T-cell (primary cell): ENCODE measurements around the gene VWA7. TPM values are rescaled to one million over a fixed set of nuclear protein-coding genes. Genes with fewer than 3 reads are reported as not detected.
A peak's percentile ranks its signal among the peaks of the same experiment; 100 is the strongest.
"Not testable (repeated sequence)": the region's sequence is repeated elsewhere in the genome, so short reads cannot be mapped to it uniquely, and the experiment has no call there.

Source experiments
- ATAC-seq, 4 experiments: fragments of 200-7000 bp in 3 of 4; fragments of 150-1000 bp in 1 of 4; cut with Tn5 transposase; replicated peaks in 1 of 4; 1 replicate in 3 of 4; 2 replicates in 1 of 4; pipeline ENCODE4 v1.10.0; 2021; ENCODE audit warnings: moderate library complexity in 3 of 4, mild to moderate bottlenecking in 2 of 4, moderate number of reproducible peaks in 1 of 4
- CTCF ChIA-PET, 2 donors: fragments of 300-600 bp; sonication (Branson Sonifier 250); formaldehyde crosslinking; loops; one replicate each; lab custom pipeline; 2022; ENCODE audit warnings: antibody characterized with exemption in 2 of 2; lab: Charles Lee
- POLR2A ChIA-PET, 2 donors: fragments of 300-600 bp; sonication (Branson Sonifier 250); formaldehyde crosslinking; loops; one replicate each; lab custom pipeline; 2022; ENCODE audit warnings: antibody characterized with exemption in 2 of 2; lab: Charles Lee
- DNase-seq, 35 experiments: peaks; one replicate each; pipeline versions ENCODE4 v3.0.0 to v3.0.0-alpha.2; 2013 to 2023
- H3K27ac ChIP-seq: one replicate; pipeline ENCODE4 v1.5.1; 2013; ENCODE audit warnings: low read length
- H3K27me3 ChIP-seq, 2 experiments: replicated peaks in 1 of 2; 1 replicate in 1 of 2; 2 replicates in 1 of 2; pipeline versions ENCODE4 v1.6.1 to v1.7.0; 2013; ENCODE audit warnings: low read length in 1 of 2, mixed read lengths in 1 of 2; ENCODE audit not compliant: control insufficient read depth in 2 of 2, insufficient read depth in 2 of 2; ENCODE audit errors: extremely low read depth in 1 of 2
- H3K36me3 ChIP-seq, 2 donors: 1 replicate in 1 of 2; 2 replicates in 1 of 2; pipeline versions ENCODE4 v1.6.1 to v1.7.0; 2013; ENCODE audit warnings: low read length in 1 of 2; ENCODE audit not compliant: control insufficient read depth in 2 of 2, insufficient read depth in 1 of 2; ENCODE audit errors: extremely low read depth in 1 of 2
- H3K4me1 ChIP-seq, 2 experiments: 1 replicate in 1 of 2; 2 replicates in 1 of 2; pipeline versions ENCODE4 v1.6.1 to v1.7.0; 2013; ENCODE audit warnings: low read length in 2 of 2, mixed read lengths in 1 of 2; ENCODE audit not compliant: insufficient read depth in 2 of 2, control insufficient read depth in 1 of 2; ENCODE audit errors: extremely low read depth in 1 of 2
- H3K4me3 ChIP-seq, 2 donors: 1 replicate in 1 of 2; 2 replicates in 1 of 2; pipeline versions ENCODE4 v1.5.1 to v1.7.0; 2013; ENCODE audit warnings: mild to moderate bottlenecking in 2 of 2, low read length in 1 of 2, moderate library complexity in 1 of 2; ENCODE audit not compliant: control insufficient read depth in 1 of 2; ENCODE audit errors: extremely low read depth in 1 of 2
- H3K9me3 ChIP-seq: 2 replicates; pipeline ENCODE4 v1.7.0; 2013
- H3K27ac Mint-ChIP-seq, 2 donors: one replicate each; pipeline ENCODE4 v1.8.0; 2020 to 2021; ENCODE audit warnings: mild to moderate bottlenecking in 2 of 2, mixed read lengths in 2 of 2
- H3K27me3 Mint-ChIP-seq, 2 donors: one replicate each; pipeline ENCODE4 v1.8.0; 2021 to 2022; ENCODE audit warnings: mixed read lengths in 2 of 2
- H3K36me3 Mint-ChIP-seq: one replicate; pipeline ENCODE4 v1.8.0; 2021; ENCODE audit warnings: mixed read lengths
- H3K4me1 Mint-ChIP-seq, 3 donors: one replicate each; pipeline ENCODE4 v1.8.0; 2020 to 2022; ENCODE audit warnings: mixed read lengths in 3 of 3, mild to moderate bottlenecking in 1 of 3
- H3K4me3 Mint-ChIP-seq, 3 donors: one replicate each; pipeline ENCODE4 v1.8.0; 2020 to 2022; ENCODE audit warnings: mild to moderate bottlenecking in 3 of 3, mixed read lengths in 3 of 3, moderate library complexity in 3 of 3
- H3K9me3 Mint-ChIP-seq, 3 donors: one replicate each; pipeline ENCODE4 v1.8.0; 2020 to 2022; ENCODE audit warnings: mixed read lengths in 3 of 3
- WGBS: methylation state at CpG from one replicate; pipeline ENCODE4 v1.1.5; 2013; ENCODE audit warnings: missing lambda C conversion rate; ENCODE audit not compliant: insufficient coverage; 5-methylcytosine and 5-hydroxymethylcytosine counted together
- total RNA-seq, 35 experiments: library from RNA in 6 of 35; stranded (reverse) in 6 of 35; fragments of 120-200 nt in 1 of 35; gene quantifications; one replicate each; pipeline versions ENCODE4 v1.2.1 to v1.2.4 and lab custom pipeline; 2013 to 2026

The VWA7 gene
- total RNA-seq, 5 donors from 2014 or later (not counting 1 experiment from before 2014, with no cell fraction given) = 1.4 to 8.0 (median 2.1) TPM

DNA sequence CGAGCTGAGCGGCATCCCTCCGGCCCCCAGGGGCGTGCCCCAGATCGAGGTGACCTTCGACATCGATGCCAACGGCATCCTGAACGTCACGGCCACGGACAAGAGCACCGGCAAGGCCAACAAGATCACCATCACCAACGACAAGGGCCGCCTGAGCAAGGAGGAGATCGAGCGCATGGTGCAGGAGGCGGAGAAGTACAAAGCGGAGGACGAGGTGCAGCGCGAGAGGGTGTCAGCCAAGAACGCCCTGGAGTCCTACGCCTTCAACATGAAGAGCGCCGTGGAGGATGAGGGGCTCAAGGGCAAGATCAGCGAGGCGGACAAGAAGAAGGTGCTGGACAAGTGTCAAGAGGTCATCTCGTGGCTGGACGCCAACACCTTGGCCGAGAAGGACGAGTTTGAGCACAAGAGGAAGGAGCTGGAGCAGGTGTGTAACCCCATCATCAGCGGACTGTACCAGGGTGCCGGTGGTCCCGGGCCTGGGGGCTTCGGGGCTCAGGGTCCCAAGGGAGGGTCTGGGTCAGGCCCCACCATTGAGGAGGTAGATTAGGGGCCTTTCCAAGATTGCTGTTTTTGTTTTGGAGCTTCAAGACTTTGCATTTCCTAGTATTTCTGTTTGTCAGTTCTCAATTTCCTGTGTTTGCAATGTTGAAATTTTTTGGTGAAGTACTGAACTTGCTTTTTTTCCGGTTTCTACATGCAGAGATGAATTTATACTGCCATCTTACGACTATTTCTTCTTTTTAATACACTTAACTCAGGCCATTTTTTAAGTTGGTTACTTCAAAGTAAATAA is 40.2 kb upstream of the VWA7 start:
- H3K27me3 Mint-ChIP-seq, H3K36me3 ChIP-seq, H3K36me3 Mint-ChIP-seq, H3K27me3 ChIP-seq, H3K9me3 Mint-ChIP-seq, H3K9me3 ChIP-seq: not testable (repeated sequence)
- Histone ChIP-seq H3K27ac (peak overlapping the region; percentile 68), H3K4me3 (peak overlapping the region; percentile 26 to 63), H3K4me1 (peaks cover 12 to 53% of the 10 kb centered on the region in 2 experiments)
- Mint-ChIP-seq H3K27ac (peak overlapping the region; percentile 95 to 97), H3K4me3 (peak overlapping the region; percentile 72 to 90 (median 85)), H3K4me1 (peaks cover 41 to 61% (median 51%) of the 10 kb centered on the region in 3 donors)
- ChIA-PET CTCF (interaction anchor here in 1 of 2 donors (0.6 to 1.0 kb wide), 4 partner anchors 14 to 79 kb away, joined by 3 to 6 read pairs (median 3); partner anchors contain the start of genes NEU1 and VARS1), POLR2A (interaction anchor here in 1 of 2 donors (0.6 kb wide), 1 partner anchor 200 kb away, joined by 16 read pairs; no protein-coding TSS in a partner anchor)
- DNase-seq (peak in 6 of 35 experiments; percentile 17 to 67 (median 51)), ATAC-seq (peak; percentile 54 to 64 (median 60))
- 5% methylated on average over 7 of the region's 37 CpGs for WGBS

GRCh38 chr6:31815025-31815838 is 38.1 kb upstream of the VWA7 start, which contains the start of the genes HSPA1A and HSPA1L:
HSPA1A (plus strand) TSS chr6:31815543; CDS start chr6:31815757, 214 bp downstream.
HSPA1L (minus strand) TSS chr6:31815283; CDS start chr6:31811972, 3,311 bp downstream.
- Mint-ChIP-seq H3K9me3 (no peaks in the 10 kb centered on the region), H3K36me3 (peaks cover 10% of the 10 kb centered on the region), H3K4me3 (peak within 1 kb of the TSS; percentile 89 to 92 (median 90)), H3K27ac (peak within 1 kb of the TSS; percentile 90 to 94), H3K27me3 (no peaks in the 10 kb centered on the region), H3K4me1 (peaks cover 30 to 54% (median 44%) of the 10 kb centered on the region in 3 donors)
- Histone ChIP-seq H3K9me3 (no peaks in the 10 kb centered on the region), H3K36me3 (peaks cover 8 to 15% of the 10 kb centered on the region in 2 donors), H3K4me1 (peaks cover 9 to 48% of the 10 kb centered on the region in 2 experiments), H3K27me3 (no peaks in the 10 kb centered on the region), H3K27ac (peak within 1 kb of the TSS; percentile 69), H3K4me3 (peak within 1 kb of the TSS; percentile 88 to 90)
- WGBS = under 1% methylated on average over 45 of the region's 56 CpGs
- POLR2A ChIA-PET = interaction anchor here (0.6 to 0.8 kb wide), 3 partner anchors 9 to 303 kb away, joined by 4 to 16 read pairs (median 5); partner anchors contain the start of gene LSM2 (in 1 of the 2)
- peak in 7 of 35 experiments; percentile 22 to 65 (median 35) for DNase-seq
- ATAC-seq = peak; percentile 7 to 19 (median 12)
- CTCF ChIA-PET = interaction anchor here (0.6 to 0.9 kb wide), 4 partner anchors 8 to 263 kb away, joined by 3 to 6 read pairs (median 4); partner anchors contain the start of genes DDAH2 (in 1 of the 2) and LSM2 (in 1 of the 2)

GRCh38 chr6:31814677-31815024 is 37.5 kb upstream of the VWA7 start:
- Mint-ChIP-seq H3K4me1 (peaks cover 30 to 55% (median 40%) of the 10 kb centered on the region in 3 donors), H3K9me3 (no peaks in the 10 kb centered on the region), H3K27me3 (no peaks in the 10 kb centered on the region), H3K4me3 (peak overlapping the region; percentile 89 to 92 (median 90)), H3K27ac (peak overlapping the region; percentile 90 to 94), H3K36me3 (peaks cover 16% of the 10 kb centered on the region)
- Histone ChIP-seq H3K4me3 (peak overlapping the region; percentile 88 to 90), H3K27me3 (no peaks in the 10 kb centered on the region), H3K9me3 (no peaks in the 10 kb centered on the region), H3K27ac (peak overlapping the region; percentile 69), H3K36me3 (peaks cover 8 to 20% of the 10 kb centered on the region in 2 donors), H3K4me1 (peaks cover 9 to 44% of the 10 kb centered on the region in 2 experiments)
- POLR2A ChIA-PET = interaction anchor here in 1 of 2 donors (0.6 to 0.8 kb wide), 2 partner anchors 8 to 304 kb away, joined by 5 to 16 read pairs; partner anchors contain the start of gene LSM2
- WGBS = 0% methylated on average over 12 of the region's 13 CpGs
- CTCF ChIA-PET = interaction anchor here in 1 of 2 donors (0.7 to 1.1 kb wide), 5 partner anchors 8 to 85 kb away, joined by 3 to 6 read pairs (median 4); partner anchors contain the start of genes DDAH2 and LSM2
- DNase-seq = peak in 28 of 35 experiments; percentile 26 to 83 (median 50)
- peak; percentile 43 to 68 (median 48) for ATAC-seq

DNA sequence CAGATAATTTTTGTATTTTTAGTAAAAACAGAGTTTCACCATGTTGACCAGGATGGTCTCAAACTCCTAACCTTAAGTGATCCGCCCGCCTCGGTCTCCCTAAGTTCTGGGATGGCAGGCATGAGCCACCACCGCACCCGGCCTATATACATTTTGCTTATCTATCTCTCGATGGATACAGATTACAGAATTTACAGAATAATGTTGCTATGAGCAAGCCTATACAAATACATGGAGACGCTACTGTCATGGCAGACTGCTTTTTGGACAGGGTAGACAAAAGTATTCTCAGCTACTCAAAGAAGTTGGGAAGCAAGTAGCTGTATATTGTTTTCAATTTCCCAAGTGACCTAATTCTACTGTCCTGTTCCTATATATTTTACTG is 36.3 kb upstream of the VWA7 start:
- H3K27me3 Mint-ChIP-seq = no peaks in the 10 kb centered on the region
- DNase-seq = no peak
- ChIA-PET CTCF (interaction anchor here (0.6 to 1.1 kb wide), 2 partner anchors 17 to 99 kb away, joined by 3 to 6 read pairs; no protein-coding TSS in a partner anchor), POLR2A (no interaction called here)
- no CpG with 5 or more reads among the region's 7 CpGs for WGBS
- peaks cover 29 to 50% (median 34%) of the 10 kb centered on the region in 3 donors for H3K4me1 Mint-ChIP-seq
- H3K27ac ChIP-seq = no peak overlapping the region
- H3K36me3 ChIP-seq = peaks cover 8 to 22% of the 10 kb centered on the region in 2 donors
- H3K4me1 ChIP-seq = peaks cover 8 to 32% of the 10 kb centered on the region in 2 experiments
- no peaks in the 10 kb centered on the region for H3K9me3 Mint-ChIP-seq
- H3K27me3 ChIP-seq = no peaks in the 10 kb centered on the region
- peak overlapping the region in 1 of 2 donors; percentile 90 for H3K4me3 ChIP-seq
- no peak for ATAC-seq
- H3K4me3 Mint-ChIP-seq = peak overlapping the region; percentile 70 to 92 (median 90)
- H3K36me3 Mint-ChIP-seq = peaks cover 19% of the 10 kb centered on the region
- H3K9me3 ChIP-seq = no peaks in the 10 kb centered on the region
- peak overlapping the region; percentile 86 to 90 for H3K27ac Mint-ChIP-seq

DNA sequence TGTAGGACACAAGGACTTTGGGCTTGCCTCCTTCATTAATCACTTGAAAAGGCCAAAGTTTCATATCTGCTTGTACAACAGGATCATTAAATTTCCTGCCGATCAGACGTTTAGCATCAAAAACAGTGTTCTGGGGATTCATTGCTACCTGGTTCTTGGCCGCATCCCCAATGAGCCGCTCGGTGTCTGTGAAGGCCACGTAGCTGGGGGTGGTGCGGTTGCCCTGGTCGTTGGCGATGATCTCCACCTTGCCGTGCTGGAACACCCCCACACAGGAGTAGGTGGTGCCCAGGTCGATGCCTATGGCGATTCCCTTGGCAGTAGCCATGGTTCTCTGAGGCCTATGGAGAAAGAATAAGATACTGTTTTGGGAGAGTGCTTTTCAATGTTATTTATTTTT is 34.5 kb upstream of the VWA7 start:
- Mint-ChIP-seq H3K4me3 (no peak overlapping the region), H3K9me3 (no peaks in the 10 kb centered on the region), H3K27me3 (no peaks in the 10 kb centered on the region), H3K27ac (no peak overlapping the region), H3K4me1 (peaks cover 24 to 42% (median 25%) of the 10 kb centered on the region in 3 donors), H3K36me3 (peaks cover 19% of the 10 kb centered on the region)
- Histone ChIP-seq H3K4me3 (no peak overlapping the region), H3K9me3 (no peaks in the 10 kb centered on the region), H3K27ac (no peak overlapping the region), H3K36me3 (peaks cover 8 to 22% of the 10 kb centered on the region in 2 donors), H3K27me3 (no peaks in the 10 kb centered on the region), H3K4me1 (peaks cover 5 to 35% of the 10 kb centered on the region in 2 experiments)
- ChIA-PET CTCF (no interaction called here), POLR2A (interaction anchor here in 1 of 2 donors (0.7 kb wide), 1 partner anchor 154 kb away, joined by 3 read pairs; no protein-coding TSS in a partner anchor)
- whole genome bisulfite sequencing = 94% methylated on average over 5 of the region's 12 CpGs
- DNase-seq = no peak
- ATAC-seq = no peak
